GM21367 (cell line): ENCODE results near the gene SLC12A7.
"Not testable (repeated sequence)": the region's sequence is repeated elsewhere in the genome, so short reads cannot be mapped to it uniquely, and the experiment has no call there.

Source experiments
- ATAC-seq: cut with Tn5 transposase; IDR thresholded peaks from one replicate; pipeline ENCODE4 v1.9.1; 2021; ENCODE audit not compliant: unreplicated experiment

Gene SLC12A7

GRCh38 chr5:1111727-1112289, at the start of gene SLC12A7:
TSS of gene SLC12A7 (minus strand) at chr5:1112063. CDS start at chr5:1111991, 72 bp downstream.
- no peak for ATAC-seq

GRCh38 chr5:1161108-1161832, 49.4 kb upstream of the SLC12A7 start:
- no peak for ATAC-seq

- ATAC-seq: no peak
Measured at GRCh38 chr5:1159774-1160406, 48.0 kb upstream of the SLC12A7 start.

- ATAC-seq: no peak
Measured at GRCh38 chr5:1159341-1159675, 47.4 kb upstream of the SLC12A7 start.

- no peak for ATAC-seq
Measured at GRCh38 chr5:1158647-1159340, 46.9 kb upstream of the SLC12A7 start.

- ATAC-seq: not testable (repeated sequence)
Measured at GRCh38 chr5:1157461-1157986, 45.7 kb upstream of the SLC12A7 start.

GRCh38 chr5:1156754-1157460, 45.0 kb upstream of the SLC12A7 start:
- no peak for ATAC-seq

- no peak for ATAC-seq
Measured at GRCh38 chr5:1156033-1156753, 44.3 kb upstream of the SLC12A7 start.

- ATAC-seq: no peak
Measured at GRCh38 chr5:1155191-1156032, 43.5 kb upstream of the SLC12A7 start.

- no peak for ATAC-seq
Measured at GRCh38 chr5:1153428-1153827, 41.6 kb upstream of the SLC12A7 start.

GRCh38 chr5:1152771-1153282, 41.0 kb upstream of the SLC12A7 start:
- ATAC-seq: no peak

- ATAC-seq: no peak
Measured at GRCh38 chr5:1152156-1152555, 40.3 kb upstream of the SLC12A7 start.

- no peak for ATAC-seq
Measured at GRCh38 chr5:1151316-1151715, 39.5 kb upstream of the SLC12A7 start.

GRCh38 chr5:1150866-1151265, 39.0 kb upstream of the SLC12A7 start:
- no peak for ATAC-seq

- ATAC-seq: no peak
Measured at GRCh38 chr5:1144638-1145396, 33.0 kb upstream of the SLC12A7 start.

- no peak for ATAC-seq
Measured at GRCh38 chr5:1144089-1144488, 32.2 kb upstream of the SLC12A7 start.

- ATAC-seq: no peak
Measured at GRCh38 chr5:1143670-1143951, 31.7 kb upstream of the SLC12A7 start.

- ATAC-seq: no peak
Measured at GRCh38 chr5:1142886-1143669, 31.2 kb upstream of the SLC12A7 start.
